ENCODE measurements around the gene SLC22A4.

The SLC22A4 gene

DNA sequence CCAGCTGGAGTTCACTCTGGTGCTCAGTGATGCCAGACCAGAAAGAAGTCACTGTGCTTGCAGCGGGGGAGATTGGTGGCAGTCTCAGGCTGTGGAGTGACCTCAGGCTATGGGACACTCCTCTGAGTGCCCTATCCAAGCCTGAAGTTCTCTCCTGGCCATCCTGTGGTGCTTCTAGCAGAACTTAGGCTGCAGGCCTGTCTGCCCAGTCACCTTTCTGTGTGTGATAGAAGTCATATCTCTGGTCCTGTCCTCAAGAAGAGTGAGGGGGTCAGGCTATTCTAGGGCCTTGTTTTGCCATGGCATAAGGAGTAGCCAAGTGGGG, 27.4 kb upstream of the SLC22A4 start:
- ChIA-PET CTCF (interaction anchor here (2.6 to 8.2 kb wide), 2 partner anchors 16 to 28 kb away, joined by 8 to 81 read pairs; no protein-coding TSS in a partner anchor), POLR2A (no interaction called here)
- no peak for DNase-seq (ENCODE audit: extremely low spot score)
- TF ChIP-seq, protein P1, sequence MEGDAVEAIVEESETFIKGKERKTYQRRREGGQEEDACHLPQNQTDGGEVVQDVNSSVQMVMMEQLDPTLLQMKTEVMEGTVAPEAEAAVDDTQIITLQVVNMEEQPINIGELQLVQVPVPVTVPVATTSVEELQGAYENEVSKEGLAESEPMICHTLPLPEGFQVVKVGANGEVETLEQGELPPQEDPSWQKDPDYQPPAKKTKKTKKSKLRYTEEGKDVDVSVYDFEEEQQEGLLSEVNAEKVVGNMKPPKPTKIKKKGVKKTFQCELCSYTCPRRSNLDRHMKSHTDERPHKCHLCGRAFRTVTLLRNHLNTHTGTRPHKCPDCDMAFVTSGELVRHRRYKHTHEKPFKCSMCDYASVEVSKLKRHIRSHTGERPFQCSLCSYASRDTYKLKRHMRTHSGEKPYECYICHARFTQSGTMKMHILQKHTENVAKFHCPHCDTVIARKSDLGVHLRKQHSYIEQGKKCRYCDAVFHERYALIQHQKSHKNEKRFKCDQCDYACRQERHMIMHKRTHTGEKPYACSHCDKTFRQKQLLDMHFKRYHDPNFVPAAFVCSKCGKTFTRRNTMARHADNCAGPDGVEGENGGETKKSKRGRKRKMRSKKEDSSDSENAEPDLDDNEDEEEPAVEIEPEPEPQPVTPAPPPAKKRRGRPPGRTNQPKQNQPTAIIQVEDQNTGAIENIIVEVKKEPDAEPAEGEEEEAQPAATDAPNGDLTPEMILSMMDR (IDR thresholded peaks at IDR 0.05; ENCODE audit: control extremely low read depth, extremely low read depth, low read depth, missing control alignments), result no peak

DNA sequence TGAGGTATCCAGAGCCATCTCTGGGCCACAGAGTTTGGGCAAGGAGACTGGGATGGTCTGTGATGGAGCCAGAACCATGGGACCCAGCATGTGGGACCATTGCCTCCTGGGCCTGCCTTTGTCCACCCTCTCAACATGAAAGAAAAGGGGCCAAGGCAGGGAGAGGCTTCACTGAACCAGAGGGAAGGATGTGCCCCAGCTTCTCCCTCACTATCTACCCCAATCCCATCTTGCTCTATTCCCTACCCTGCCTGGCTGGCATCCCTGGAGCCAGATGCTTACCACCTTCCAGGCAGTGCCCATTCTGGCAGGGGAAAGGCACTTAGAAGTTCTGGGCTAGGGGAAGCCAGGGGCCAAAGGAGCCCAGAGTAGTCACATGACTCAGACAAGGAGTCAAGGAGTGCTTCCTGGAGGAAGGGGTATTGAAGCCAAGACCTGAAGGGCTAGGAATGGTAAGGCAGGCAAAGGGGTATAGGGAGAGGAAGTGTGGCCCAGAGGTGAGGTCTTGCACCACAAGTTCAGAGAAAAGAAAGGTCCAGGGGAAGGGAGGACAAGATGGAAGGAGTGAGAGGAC, 26.9 kb upstream of the SLC22A4 start:
- ChIA-PET CTCF (interaction anchor here (1.6 to 8.2 kb wide), 3 partner anchors 16 to 204 kb away, joined by 4 to 81 read pairs (median 8); no protein-coding TSS in a partner anchor), POLR2A (no interaction called here)
- TF ChIP-seq, protein P1 (IDR thresholded peaks at IDR 0.05; ENCODE audit: control extremely low read depth, extremely low read depth, low read depth, missing control alignments), result no peak
- DNase-seq (ENCODE audit: extremely low spot score), result no peak

DNA sequence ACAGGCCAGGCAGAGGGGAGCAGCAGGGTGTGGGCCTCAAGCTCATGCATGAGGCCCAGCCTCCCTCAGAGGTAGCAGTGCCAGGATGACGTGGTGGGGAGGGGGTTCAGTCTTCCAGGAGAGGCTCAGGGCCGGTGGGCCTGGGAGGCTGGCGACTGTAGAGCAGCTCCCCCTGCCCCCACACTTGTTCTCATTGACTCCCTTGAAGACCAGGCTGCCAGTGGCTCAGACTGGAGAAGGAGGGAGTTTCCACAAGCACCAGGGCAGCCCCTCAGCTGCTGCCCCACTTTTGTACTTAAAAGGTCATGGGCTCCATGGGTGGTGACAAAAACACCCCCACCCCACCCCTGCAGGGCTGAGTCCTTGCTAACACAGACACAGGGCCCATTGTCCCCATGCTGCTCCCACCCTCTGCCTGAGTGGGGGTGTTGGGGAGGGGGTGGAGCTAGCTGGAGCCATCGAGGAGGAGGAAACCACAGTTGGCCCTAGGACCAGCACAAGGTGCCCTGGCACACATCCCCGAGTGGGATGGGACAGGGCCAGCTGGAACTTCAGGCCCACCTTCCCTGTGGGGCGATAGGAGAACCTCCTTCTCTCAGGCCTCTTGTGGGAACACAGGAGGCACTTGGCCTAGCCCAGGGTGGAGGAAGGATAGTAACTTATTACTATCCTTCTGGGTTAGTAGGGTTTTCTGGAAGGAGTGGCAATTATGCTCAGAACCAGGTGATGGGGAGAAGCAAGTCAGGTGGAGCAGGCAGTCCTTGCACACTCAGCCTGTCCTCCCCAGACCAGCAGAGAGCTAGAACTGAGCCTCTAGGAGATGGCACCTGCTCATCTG, 26.0 kb upstream of the SLC22A4 start:
- TF ChIP-seq, protein P1 (IDR thresholded peaks at IDR 0.05; ENCODE audit: control extremely low read depth, extremely low read depth, low read depth, missing control alignments), result no peak
- ChIA-PET CTCF (interaction anchor here (1.0 to 8.2 kb wide), 5 partner anchors 9 to 205 kb away, joined by 3 to 81 read pairs (median 6); partner anchors contain the start of gene SLC22A4), POLR2A (interaction anchor here (0.7 kb wide), 1 partner anchor 30 kb away, joined by 4 read pairs; no protein-coding TSS in a partner anchor)
- DNase-seq (ENCODE audit: extremely low spot score), result peak; percentile 43

DNA sequence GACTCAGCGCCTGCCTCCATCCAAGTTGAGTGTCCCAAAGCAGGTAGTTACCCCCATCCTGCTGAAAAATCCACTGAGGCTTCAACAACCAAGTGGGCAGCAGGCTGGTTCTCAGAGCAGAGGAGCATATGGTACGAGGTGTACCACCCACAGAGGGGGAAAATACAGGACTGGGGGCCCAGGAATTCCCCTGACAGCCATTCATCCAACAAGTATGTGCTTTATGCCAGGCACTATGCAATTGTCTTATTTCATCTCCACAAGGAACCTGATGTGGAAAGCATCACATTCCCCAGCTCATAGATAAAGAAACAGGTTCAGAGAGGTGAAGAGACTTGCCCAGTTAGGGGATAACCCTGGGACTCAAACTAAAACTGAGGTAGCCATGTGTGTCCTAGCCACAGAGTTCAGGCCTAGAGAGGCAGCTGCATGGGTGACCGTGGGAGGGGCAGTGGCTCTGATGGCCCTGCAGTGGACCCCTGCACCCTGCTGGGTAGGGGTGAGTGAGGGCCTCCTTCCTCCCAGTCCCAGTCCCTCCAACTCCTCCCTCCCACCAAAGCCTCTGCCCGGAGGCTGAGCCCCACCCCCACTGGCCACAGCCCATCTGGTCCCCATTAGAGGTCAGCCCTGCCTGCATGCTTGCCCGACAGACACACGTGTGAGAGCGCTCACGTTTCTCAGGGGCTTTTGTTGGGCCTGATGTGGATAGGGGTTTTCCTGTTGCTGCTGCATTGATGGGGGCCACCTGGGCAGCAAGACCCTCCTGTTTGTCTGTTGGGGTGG, 25.2 kb upstream of the SLC22A4 start:
- ChIA-PET POLR2A (interaction anchor here (0.7 kb wide), 1 partner anchor 31 kb away, joined by 4 read pairs; no protein-coding TSS in a partner anchor), CTCF (interaction anchor here (1.0 to 8.2 kb wide), 6 partner anchors 9 to 206 kb away, joined by 3 to 81 read pairs (median 7); partner anchors contain the start of gene SLC22A4)
- TF ChIP-seq, protein P1 (IDR thresholded peaks at IDR 0.05; ENCODE audit: control extremely low read depth, extremely low read depth, low read depth, missing control alignments), result no peak
- DNase-seq (ENCODE audit: extremely low spot score), result peak; percentile 74

DNA sequence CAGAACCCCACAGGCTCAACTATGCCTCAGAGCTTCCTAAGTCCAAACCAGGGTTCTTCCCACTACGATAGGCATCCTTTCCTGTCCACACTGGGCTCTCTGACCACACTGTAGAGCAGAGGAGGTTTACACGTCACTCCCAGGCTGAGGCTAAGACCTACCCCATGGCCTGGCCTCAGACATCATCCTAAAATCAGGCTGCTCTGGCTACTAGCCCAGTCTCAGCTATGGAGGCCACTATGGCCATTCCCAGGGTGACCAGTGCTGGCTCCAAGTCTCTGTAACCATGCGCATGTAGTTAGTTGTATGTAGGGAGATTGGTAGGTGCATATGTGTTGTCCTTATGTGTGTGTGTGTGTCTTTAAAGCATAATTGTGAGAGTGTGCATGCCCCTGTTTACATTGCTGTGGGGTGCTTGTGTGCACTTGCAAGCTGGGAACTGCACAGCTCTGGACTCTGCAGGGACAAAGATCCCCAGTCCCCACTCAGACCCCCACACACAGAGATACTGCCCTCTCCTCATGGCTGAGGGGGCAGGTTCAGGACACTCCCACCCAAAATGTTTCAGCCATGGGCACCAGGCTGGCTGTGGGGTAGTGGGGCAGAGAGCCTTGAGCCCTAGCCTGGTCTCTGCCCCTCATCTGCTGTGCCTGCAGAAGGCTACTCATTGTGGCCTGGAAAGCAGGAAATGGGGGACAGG, 24.4 kb upstream of the SLC22A4 start:
- no peak for DNase-seq (ENCODE audit: extremely low spot score)
- TF ChIP-seq, protein P1 (IDR thresholded peaks at IDR 0.05; ENCODE audit: control extremely low read depth, extremely low read depth, low read depth, missing control alignments), result no peak
- POLR2A ChIA-PET, result no interaction called here
- CTCF ChIA-PET, result interaction anchor here (1.6 to 8.2 kb wide), 4 partner anchors 10 to 31 kb away, joined by 3 to 81 read pairs (median 9); partner anchors contain the start of gene SLC22A4

Data from GM10248 (cell line).